Neural progenitor cell (in vitro differentiated cells): ENCODE measurements around the gene TRIM31.

Experiments used
- CTCF ChIP-seq: fragments of 200-600 bp; sonication (generic); IDR thresholded peaks from 2 replicates; pipeline ENCODE4 v1.5.1; 2017; ENCODE audit warnings: antibody characterized with exemption, mild to moderate bottlenecking
- EZH2 ChIP-seq: fragments of 200-600 bp; sonication (generic); IDR thresholded peaks from 2 replicates; pipeline ENCODE4 v1.6.1; 2017; ENCODE audit warnings: antibody characterized with exemption, mild to moderate bottlenecking, moderate library complexity

- TF ChIP-seq CTCF (no peak), EZH2 (no peak)
These were observed 34.2 kb upstream of the TRIM31 start for GRCh38 chr6:30147096-30147495.
